B cell (primary cell): ENCODE measurements around the gene AGPAT3. TPM values are rescaled to one million over a fixed set of nuclear protein-coding genes. Genes with fewer than 3 reads are reported as not detected.

Experiments used
- ATAC-seq: fragments of 200-7000 bp; cut with Tn5 transposase; one replicate; pipeline ENCODE4 v1.10.0; 2021; ENCODE audit warnings: low read depth, mild to moderate bottlenecking, moderate number of reproducible peaks, moderate library complexity
- CTCF ChIA-PET: fragments of 350-600 bp; sonication (Branson Sonifier 250); formaldehyde crosslinking; loops from one replicate; lab custom pipeline; 2021; ENCODE audit warnings: antibody characterized with exemption, inconsistent platforms; lab: Charles Lee
- POLR2A ChIA-PET: fragments of 350-600 bp; sonication (Branson Sonifier 250); formaldehyde crosslinking; loops from one replicate; lab custom pipeline; 2021; ENCODE audit warnings: antibody characterized with exemption; lab: Charles Lee
- DNase-seq: peaks from one replicate; pipeline ENCODE4 v3.0.0; 2013
- H2AFZ ChIP-seq: 2 replicates; pipeline ENCODE4 v1.6.1; 2012; ENCODE audit warnings: mild to moderate bottlenecking, low read depth, low read length; ENCODE audit not compliant: insufficient read depth, poor library complexity, severe bottlenecking
- H3K27ac ChIP-seq, 2 donors: 1 replicate in 1 of 2; 2 replicates in 1 of 2; pipeline ENCODE4 v1.5.1; 2012 to 2013; ENCODE audit warnings: low read length in 2 of 2, mild to moderate bottlenecking in 2 of 2, moderate library complexity in 1 of 2
- H3K27me3 ChIP-seq, 4 experiments: fragments of 200-600 bp in 1 of 4; sonication (generic) in 1 of 4; replicated peaks in 1 of 4; 1 replicate in 2 of 4; 2 replicates in 2 of 4; pipeline versions ENCODE4 v1.6.1 to v1.7.0; 2013 to 2016; ENCODE audit warnings: low read length in 3 of 4, mild to moderate bottlenecking in 2 of 4, mixed read lengths in 1 of 4, moderate library complexity in 1 of 4; ENCODE audit not compliant: insufficient read depth in 4 of 4, control insufficient read depth in 3 of 4; ENCODE audit errors: control extremely low read depth in 1 of 4
- H3K36me3 ChIP-seq, 2 experiments: replicated peaks in 1 of 2; 1 replicate in 1 of 2; 2 replicates in 1 of 2; pipeline versions ENCODE4 v1.6.1 to v1.7.1; 2013; ENCODE audit warnings: low read length in 1 of 2; ENCODE audit not compliant: insufficient read depth in 2 of 2, control insufficient read depth in 1 of 2; ENCODE audit errors: control extremely low read depth in 1 of 2, extremely low read depth in 1 of 2
- H3K4me1 ChIP-seq, 2 donors: fragments of 200-600 bp in 1 of 2; sonication (generic) in 1 of 2; 1 replicate in 1 of 2; 2 replicates in 1 of 2; pipeline versions ENCODE4 v1.5.1 to v1.6.1; 2013 to 2017; ENCODE audit warnings: low read length in 2 of 2; ENCODE audit not compliant: control insufficient read depth in 2 of 2, insufficient read depth in 2 of 2
- H3K4me2 ChIP-seq: replicated peaks from 2 replicates; pipeline ENCODE3; 2012; ENCODE audit warnings: mild to moderate bottlenecking, low read depth, low read length; ENCODE audit not compliant: poor library complexity, severe bottlenecking
- H3K4me3 ChIP-seq, 5 experiments: fragments of 200-600 bp in 1 of 5; sonication (generic) in 1 of 5; 1 replicate in 3 of 5; 2 replicates in 2 of 5; pipeline versions ENCODE4 v1.5.1 to v1.7.0; 2011 to 2016; ENCODE audit warnings: low read length in 4 of 5, mild to moderate bottlenecking in 4 of 5, low read depth in 2 of 5, control low read depth in 1 of 5, moderate library complexity in 1 of 5; ENCODE audit not compliant: insufficient read depth in 1 of 5; ENCODE audit errors: control extremely low read depth in 1 of 5, extremely low read depth in 1 of 5
- H3K79me2 ChIP-seq: fragments of 200-600 bp; sonication (generic); one replicate; pipeline ENCODE4 v1.6.0; 2016; ENCODE audit warnings: low read length; ENCODE audit not compliant: control insufficient read depth, insufficient read depth
- H3K9ac ChIP-seq: fragments of 200-600 bp; sonication (generic); 2 replicates; pipeline ENCODE4 v1.6.1; 2017; ENCODE audit warnings: mild to moderate bottlenecking, low read length, moderate library complexity
- H3K9me3 ChIP-seq, 3 donors: one replicate each; pipeline versions ENCODE4 v1.6.1 to v1.7.1; 2013; ENCODE audit warnings: low read length in 2 of 3; ENCODE audit not compliant: control insufficient read depth in 2 of 3, insufficient read depth in 1 of 3; ENCODE audit errors: control extremely low read depth in 1 of 3
- H4K20me1 ChIP-seq: 2 replicates; pipeline ENCODE4 v1.6.0; 2012; ENCODE audit warnings: mild to moderate bottlenecking, low read length; ENCODE audit not compliant: insufficient read depth, control insufficient read depth, poor library complexity, severe bottlenecking
- H3K27ac Mint-ChIP-seq: one replicate; pipeline ENCODE4 v1.8.0; 2021; ENCODE audit warnings: mixed read lengths
- H3K27me3 Mint-ChIP-seq: one replicate; pipeline ENCODE4 v1.8.0; 2021; ENCODE audit warnings: mixed read lengths
- H3K4me1 Mint-ChIP-seq: one replicate; pipeline ENCODE4 v1.8.0; 2021; ENCODE audit warnings: mixed read lengths
- H3K4me3 Mint-ChIP-seq: one replicate; pipeline ENCODE4 v1.8.0; 2021; ENCODE audit warnings: mixed read lengths
- H3K9me3 Mint-ChIP-seq: one replicate; pipeline ENCODE4 v1.8.0; 2022; ENCODE audit warnings: mixed read lengths; ENCODE audit not compliant: insufficient read depth
- CTCF ChIP-seq: fragments of 200-600 bp; IDR thresholded peaks from one replicate; pipeline ENCODE4 v1.8.0; 2022; ENCODE audit warnings: antibody characterized with exemption, mild to moderate bottlenecking
- EZH2 ChIP-seq: IDR thresholded peaks from 2 replicates; pipeline ENCODE4 v1.6.1; 2012; ENCODE audit warnings: borderline replicate concordance, low read depth, mild to moderate bottlenecking, moderate library complexity, low read length; ENCODE audit not compliant: insufficient read depth, poor library complexity, severe bottlenecking
- WGBS: methylation state at CpG from one replicate; pipeline ENCODE4 v1.1.5; 2013; ENCODE audit warnings: missing lambda C conversion rate; ENCODE audit not compliant: insufficient coverage; 5-methylcytosine and 5-hydroxymethylcytosine counted together
- intact Hi-C: fragments of 100-400 bp; cut with micrococcal nuclease; formaldehyde crosslinking; loops from one replicate; pipeline ENCODE4 v1.10.0; 2022
- polyA plus RNA-seq: library from polyadenylated mRNA; depleted of rRNA; stranded (reverse); fragments of >200 nt; gene quantifications from 2 replicates; pipeline ENCODE4 v1.2.3, GENCODE V29; 2012
- total RNA-seq, 2 donors: library from RNA; stranded (reverse); fragments of 120-200 nt in 1 of 2; gene quantifications; 1 replicate in 1 of 2; 2 replicates in 1 of 2; pipeline versions ENCODE4 v1.2.3 to v1.2.4, GENCODE V29; 2013 to 2022

The AGPAT3 gene
- total and polyA plus RNA-seq, 2 donors (not counting 1 experiment from before 2014, with no cell fraction given), result 14.3 to 49.3 TPM

DNA sequence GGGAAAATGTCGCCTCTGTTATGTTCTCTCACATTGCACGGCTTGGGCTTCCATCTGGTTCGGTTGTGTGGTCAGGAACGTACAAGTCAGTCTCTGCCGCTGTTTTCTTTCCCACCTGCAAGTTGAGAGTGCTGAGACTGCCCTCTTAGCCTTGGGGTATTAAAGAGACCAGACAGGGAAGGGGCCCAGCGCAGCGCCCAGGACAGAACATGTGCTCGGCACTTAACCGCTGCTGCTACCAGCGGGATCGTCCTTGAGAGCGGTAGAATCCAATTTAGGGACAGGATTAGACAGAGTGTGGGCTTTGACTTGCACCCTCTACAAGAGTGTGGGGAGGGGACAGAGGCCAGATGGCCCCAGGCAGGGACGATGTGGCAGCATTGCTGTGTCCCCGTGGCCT is 17.7 kb upstream of the AGPAT3 start:
- ATAC-seq (no peak), DNase-seq (no peak)
- no peaks in the 10 kb centered on the region for H3K36me3 ChIP-seq
- peaks cover 0 to 12% (median 0%) of the 10 kb centered on the region in 3 donors for H3K9me3 ChIP-seq
- no peaks in the 10 kb centered on the region for H3K27me3 ChIP-seq
- Mint-ChIP-seq H3K27me3 (no peaks in the 10 kb centered on the region), H3K4me3 (no peak overlapping the region), H3K4me1 (peaks cover 5% of the 10 kb centered on the region), H3K9me3 (no peaks in the 10 kb centered on the region), H3K27ac (no peak overlapping the region)
- no peak overlapping the region for H3K9ac ChIP-seq
- H3K79me2 ChIP-seq, result no peaks in the 10 kb centered on the region
- no peak overlapping the region for H3K4me3 ChIP-seq
- intact Hi-C loops, result no loop called here
- POLR2A ChIA-PET, result no interaction called here
- H3K4me2 ChIP-seq, result no peak overlapping the region
- no peak overlapping the region for H2AFZ ChIP-seq
- no peaks in the 10 kb centered on the region for H4K20me1 ChIP-seq
- H3K27ac ChIP-seq, result no peak overlapping the region
- TF ChIP-seq EZH2 (no peak), CTCF (no peak)
- WGBS, result 98% methylated on average over 13 of the region's 14 CpGs
- H3K4me1 ChIP-seq, result peaks cover 0 to 4% of the 10 kb centered on the region in 2 donors
- CTCF ChIA-PET, result no interaction called here

DNA sequence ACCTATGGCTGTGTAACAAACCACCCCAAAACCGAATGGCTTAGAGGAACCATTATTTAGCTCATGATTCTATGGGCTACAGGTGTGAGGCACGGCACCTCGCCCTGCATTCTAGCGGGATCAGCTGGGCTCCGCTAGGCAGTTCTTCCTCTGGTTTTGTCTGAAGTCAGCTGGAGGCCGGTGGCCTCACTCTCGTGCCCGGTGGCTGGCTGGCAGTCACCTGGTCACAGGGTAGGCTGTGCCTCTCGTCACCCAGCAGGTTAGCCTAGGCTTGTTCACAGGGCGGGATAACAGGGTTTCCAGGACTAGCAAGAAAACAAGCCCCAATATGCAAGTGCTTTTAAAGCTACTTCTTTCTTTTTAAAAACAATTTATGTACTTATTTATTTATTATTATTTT is 16.3 kb upstream of the AGPAT3 start:
- Histone ChIP-seq H3K27me3 (no peaks in the 10 kb centered on the region), H3K9ac (no peak overlapping the region), H2AFZ (no peak overlapping the region), H3K4me3 (no peak overlapping the region), H4K20me1 (no peaks in the 10 kb centered on the region), H3K36me3 (no peaks in the 10 kb centered on the region), H3K27ac (no peak overlapping the region), H3K9me3 (peaks cover 0 to 12% (median 0%) of the 10 kb centered on the region in 3 donors), H3K4me2 (no peak overlapping the region), H3K4me1 (no peaks in the 10 kb centered on the region), H3K79me2 (no peaks in the 10 kb centered on the region)
- Mint-ChIP-seq H3K4me3 (no peak overlapping the region), H3K9me3 (no peaks in the 10 kb centered on the region), H3K27ac (no peak overlapping the region), H3K4me1 (no peaks in the 10 kb centered on the region), H3K27me3 (peaks cover 5% of the 10 kb centered on the region)
- TF ChIP-seq CTCF (no peak), EZH2 (no peak)
- intact Hi-C loops, result no loop called here
- ChIA-PET POLR2A (no interaction called here), CTCF (no interaction called here)
- ATAC-seq (no peak), DNase-seq (no peak)
- WGBS, result 85% methylated on average over 9 of the region's 10 CpGs
